Peyer's patch (tissue), 4 donors: Measurements from ENCODE around the gene TM9SF4. TPM values are rescaled to one million over a fixed set of nuclear protein-coding genes. Genes with fewer than 3 reads are reported as not detected.
A peak's percentile ranks its signal among the peaks of the same experiment; 100 is the strongest.

Experiments used
- DNase-seq, 3 donors: peaks; one replicate each; pipeline ENCODE4 v3.0.0-alpha.2; 2017 to 2019
- H3K27ac ChIP-seq, 4 donors: fragments of 200-600 bp; sonication (generic); one replicate each; pipeline ENCODE4 v1.5.1; 2016 to 2019
- H3K27me3 ChIP-seq, 2 donors: fragments of 200-600 bp; sonication (generic); one replicate each; pipeline ENCODE4 v1.5.1; 2019
- H3K36me3 ChIP-seq, 3 donors: fragments of 200-600 bp; sonication (generic); one replicate each; pipeline ENCODE4 v1.5.1; 2016 to 2019
- H3K4me1 ChIP-seq, 4 donors: fragments of 200-600 bp; sonication (generic); one replicate each; pipeline ENCODE4 v1.5.1; 2016 to 2019
- H3K4me3 ChIP-seq, 4 donors: fragments of 200-600 bp; sonication (generic); 1 replicate in 3 of 4; 2 replicates in 1 of 4; pipeline ENCODE4 v1.5.1; 2016 to 2019; ENCODE audit warnings: mild to moderate bottlenecking in 1 of 4
- H3K9me3 ChIP-seq, 4 donors: fragments of 200-600 bp; sonication (generic); one replicate each; pipeline ENCODE4 v1.5.1; 2016 to 2019; ENCODE audit warnings: mild to moderate bottlenecking in 1 of 4
- CTCF ChIP-seq, 6 experiments: fragments of 450-650 bp in 4 of 6; fragments of 200-600 bp in 2 of 6; sonication (generic) in 1 of 6; IDR thresholded peaks; one replicate each; pipeline ENCODE4 v1.5.1; 2017 to 2019; ENCODE audit warnings: antibody characterized with exemption in 6 of 6, mild to moderate bottlenecking in 3 of 6, moderate library complexity in 1 of 6
- POLR2A ChIP-seq, 2 donors: fragments of 450-650 bp; IDR thresholded peaks; one replicate each; pipeline ENCODE4 v1.5.1; 2017; ENCODE audit warnings: antibody characterized with exemption in 2 of 2, mild to moderate bottlenecking in 2 of 2, moderate library complexity in 2 of 2
- total RNA-seq, 4 donors: library from RNA; depleted of rRNA; stranded (reverse); fragments of >200 nt; gene quantifications; one replicate each; pipeline ENCODE4 v1.1.0, GENCODE V29; 2016

The TM9SF4 gene
- total RNA-seq, 4 donors from 2014 or later, result 28.9 to 59.5 (median 45.5) TPM

GRCh38 chr20:32216179-32217142, 106.9 kb downstream of the TM9SF4 start:
- Histone ChIP-seq H3K36me3 (peaks cover 0 to 56% (median 0%) of the 10 kb centered on the region in 3 donors), H3K4me3 (no peak overlapping the region), H3K27ac (peak overlapping the region in 3 of 4 donors; percentile 67 to 91 (median 80)), H3K4me1 (peaks cover 0 to 31% (median 4%) of the 10 kb centered on the region in 4 donors), H3K27me3 (no peaks in the 10 kb centered on the region), H3K9me3 (no peaks in the 10 kb centered on the region)
- peak in 2 of 3 donors; percentile 74 to 86 for DNase-seq
- peak in 3 of 6 experiments; percentile 29 to 32 (median 32) for TF ChIP-seq CTCF (IDR thresholded peaks at IDR 0.05)
- TF ChIP-seq POLR2A (IDR thresholded peaks at IDR 0.05), result peak; percentile 26 to 78

Other genes starting within 250 kb of the TM9SF4 start
- gene DUSP15, start 239.2 kb upstream of the TM9SF4 start, total RNA-seq, result 10 to 100 TPM in 1 of 4 donors, 1 to 10 TPM in 2, under 1 TPM in 1; 0.53 to 19.8 (median 2.3) TPM
- 1 to 10 TPM in 1 of 4 donors, under 1 TPM in 1, not detected in 2; 0.47 to 1.7 TPM for gene TTLL9, start 239.1 kb upstream of the TM9SF4 start, total RNA-seq
- 1 to 10 TPM; 5.1 to 6.6 (median 6.2) TPM for gene PDRG1, start 157.7 kb upstream of the TM9SF4 start, total RNA-seq
- gene XKR7, start 141.6 kb upstream of the TM9SF4 start, total RNA-seq, result under 1 TPM in 1 of 4 donors, not detected in 3; 0.38 TPM
- gene CCM2L, start 99.3 kb upstream of the TM9SF4 start, total RNA-seq, result 1 to 10 TPM in 3 of 4 donors, under 1 TPM in 1; 0.88 to 8.3 (median 3.9) TPM
- 10 to 100 TPM in 3 of 4 donors, 1 to 10 TPM in 1; 8.0 to 56.1 (median 10.5) TPM for gene HCK, start 57.5 kb upstream of the TM9SF4 start, total RNA-seq
- gene PLAGL2, start 98.0 kb downstream of the TM9SF4 start, total RNA-seq, result 10 to 100 TPM in 3 of 4 donors, 1 to 10 TPM in 1; 5.8 to 55.9 (median 25.8) TPM
- gene POFUT1, start 98.2 kb downstream of the TM9SF4 start, total RNA-seq, result 100 to 1,000 TPM in 1 of 4 donors, 10 to 100 TPM in 3; 42.9 to 118 (median 55.7) TPM
- gene KIF3B, start 167.9 kb downstream of the TM9SF4 start, total RNA-seq, result 10 to 100 TPM; 42.1 to 77.6 (median 57.7) TPM
- gene ASXL1, start 248.6 kb downstream of the TM9SF4 start, total RNA-seq, result 100 to 1,000 TPM in 2 of 4 donors, 10 to 100 TPM in 2; 74.4 to 173 (median 115) TPM